ENCODE measurements around the gene DDIT3. TPM values are rescaled to one million over a fixed set of nuclear protein-coding genes. Genes with fewer than 3 reads are reported as not detected.

DDIT3 gene, protein sequence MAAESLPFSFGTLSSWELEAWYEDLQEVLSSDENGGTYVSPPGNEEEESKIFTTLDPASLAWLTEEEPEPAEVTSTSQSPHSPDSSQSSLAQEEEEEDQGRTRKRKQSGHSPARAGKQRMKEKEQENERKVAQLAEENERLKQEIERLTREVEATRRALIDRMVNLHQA
- 20.7 TPM for total RNA-seq (ENCODE audit: insufficient read depth, low replicate concordance)

DNA sequence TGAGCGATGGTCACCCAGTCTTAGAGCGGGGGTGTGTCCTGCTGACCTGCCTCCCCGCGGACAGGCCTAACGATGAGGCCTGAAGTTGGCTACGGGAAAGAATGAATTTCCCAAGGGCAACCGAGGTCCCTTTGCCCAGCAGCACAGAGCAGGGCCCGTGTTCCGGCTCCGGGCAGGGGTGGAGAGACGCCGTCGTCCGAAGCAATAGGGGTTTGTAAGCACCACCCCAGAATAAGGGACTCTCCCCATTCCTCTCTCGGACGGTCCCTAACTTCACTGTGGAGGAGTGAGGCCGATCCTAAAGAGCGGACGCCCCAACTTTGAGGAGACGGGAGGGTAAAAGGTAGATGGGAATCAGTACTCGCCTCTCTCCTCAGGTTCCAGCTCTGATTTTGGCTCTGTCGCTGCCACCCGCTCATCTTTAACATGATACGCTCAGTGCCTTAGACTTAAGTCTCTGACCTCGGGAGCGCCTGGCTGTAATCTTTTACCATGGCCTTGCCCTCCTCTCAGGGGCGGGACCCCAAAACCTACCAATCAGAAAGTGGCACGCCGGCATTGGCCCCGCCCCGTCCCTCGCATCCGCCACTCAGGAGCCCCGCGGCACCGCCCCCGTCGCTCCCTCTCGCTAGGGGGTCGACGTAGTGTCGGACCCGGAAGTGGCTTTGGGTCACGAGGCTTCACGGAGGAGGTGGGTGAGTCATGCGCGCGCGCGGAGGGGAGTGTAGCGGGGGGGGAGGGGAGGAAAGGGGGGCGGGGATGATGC lies at the start of gene DDIT3:
DDIT3 (minus strand) TSS at position 462 of the 766 bp plus-strand sequence. CDS start 3,108 bp downstream, outside the sequence.
- DNase-seq (ENCODE audit: low spot score), result peak; percentile 99

DNA sequence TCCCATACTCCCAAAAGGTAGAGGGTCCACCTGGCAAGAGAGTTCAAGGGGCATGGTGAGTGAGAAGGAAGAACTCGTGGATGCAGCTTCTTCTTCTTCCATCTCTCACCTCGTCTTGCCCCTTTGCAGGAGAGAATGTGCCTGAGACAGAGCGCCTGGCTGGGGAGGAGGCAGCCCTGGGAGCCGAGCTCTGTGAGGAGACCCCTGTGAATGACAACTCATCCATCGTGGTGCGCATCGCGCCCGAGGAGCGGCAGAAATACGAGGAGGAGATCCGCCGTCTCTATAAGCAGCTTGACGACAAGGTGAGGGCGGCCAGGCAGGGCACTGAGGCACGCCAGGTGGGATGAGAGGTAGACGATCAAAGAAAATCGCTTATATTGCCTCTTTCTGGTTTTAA lies 49.5 kb upstream of the DDIT3 start:
- DNase-seq (ENCODE audit: low spot score), result no peak

DNA sequence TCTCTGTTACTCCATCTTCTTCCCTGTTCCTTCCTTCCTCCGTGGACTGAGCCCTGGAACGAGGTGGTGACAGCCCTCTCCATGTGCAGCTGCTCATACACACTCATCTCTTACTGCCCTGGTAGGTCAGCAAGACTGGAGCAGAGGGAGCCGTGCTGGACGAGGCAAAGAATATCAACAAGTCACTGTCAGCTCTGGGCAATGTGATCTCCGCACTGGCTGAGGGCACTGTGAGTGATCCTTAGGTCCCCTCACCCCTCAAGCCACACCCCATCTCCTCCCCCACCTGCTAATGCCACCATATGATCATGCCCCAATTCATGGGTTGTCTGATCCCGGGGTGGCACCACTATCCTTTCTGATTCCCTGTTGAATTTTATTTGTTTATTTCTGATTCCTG lies 48.5 kb upstream of the DDIT3 start:
- DNase-seq (ENCODE audit: low spot score), result no peak

- no peak for DNase-seq (ENCODE audit: low spot score)
These were observed 43.9 kb upstream of the DDIT3 start for GRCh38 chr12:57564178-57564740.

GRCh38 chr12:57563358-57563757 lies 43.0 kb upstream of the DDIT3 start:
- DNase-seq (ENCODE audit: low spot score), result no peak

DNA sequence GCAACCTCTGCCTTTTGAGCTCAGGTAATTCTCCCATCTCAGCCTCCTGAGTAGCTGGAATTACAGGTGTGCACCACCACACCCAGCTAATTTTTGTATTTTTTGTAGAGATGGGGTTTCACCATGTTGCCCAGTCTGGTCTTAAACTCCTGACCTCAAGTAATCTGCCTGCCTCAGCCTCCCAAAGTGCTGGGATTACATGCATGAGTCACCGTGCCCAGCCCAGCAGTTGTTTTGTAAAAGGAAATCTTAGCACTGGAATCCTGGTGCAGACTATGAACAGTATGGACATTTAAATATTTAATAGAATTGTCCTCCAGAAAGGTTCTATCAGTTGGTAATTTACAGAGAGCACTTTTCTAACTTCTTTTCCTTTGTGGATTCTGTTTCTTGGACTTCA lies 40.8 kb upstream of the DDIT3 start:
- DNase-seq (ENCODE audit: low spot score), result peak; percentile 31

- no peak for DNase-seq (ENCODE audit: low spot score)
These were observed 40.2 kb upstream of the DDIT3 start for GRCh38 chr12:57560516-57560915.

DNA sequence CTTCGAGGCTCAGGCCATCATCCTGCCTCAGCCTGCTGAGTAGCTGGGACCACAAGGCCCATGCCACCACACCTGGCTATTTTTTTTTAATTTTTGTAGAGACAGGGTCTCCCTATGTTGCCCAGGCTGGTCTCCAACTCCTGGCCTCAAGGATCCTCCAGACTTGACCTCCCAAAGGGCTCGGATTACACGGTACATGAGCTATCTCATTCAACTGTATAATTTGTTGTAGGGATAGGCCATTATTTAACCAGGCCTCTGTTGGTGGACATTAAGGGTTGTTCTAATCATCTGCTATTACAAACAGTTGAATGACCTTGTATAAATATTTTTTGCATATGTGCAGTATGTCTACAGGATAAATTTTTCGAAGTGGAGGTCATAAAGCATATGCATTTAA lies 38.5 kb upstream of the DDIT3 start:
- no peak for DNase-seq (ENCODE audit: low spot score)

DNA sequence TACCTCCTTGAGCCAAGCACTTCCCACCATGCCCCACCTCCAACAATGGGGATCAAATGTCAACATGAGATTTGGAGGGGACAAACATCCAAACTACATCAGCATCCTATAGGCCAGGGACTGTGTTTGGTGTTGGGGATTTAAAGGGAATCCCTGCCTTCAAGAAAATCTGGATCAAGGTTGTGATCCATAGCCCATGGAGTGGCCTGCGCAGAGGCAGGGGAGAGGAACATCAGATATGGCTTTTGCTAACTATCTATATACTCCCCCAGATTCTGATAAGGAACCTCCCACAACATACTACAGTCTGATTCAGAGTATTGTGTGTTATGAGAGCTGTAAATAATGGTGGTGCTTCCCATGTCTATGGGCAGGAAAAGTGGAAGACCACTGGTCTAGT lies 34.6 kb upstream of the DDIT3 start:
- DNase-seq (ENCODE audit: low spot score), result no peak

DNA sequence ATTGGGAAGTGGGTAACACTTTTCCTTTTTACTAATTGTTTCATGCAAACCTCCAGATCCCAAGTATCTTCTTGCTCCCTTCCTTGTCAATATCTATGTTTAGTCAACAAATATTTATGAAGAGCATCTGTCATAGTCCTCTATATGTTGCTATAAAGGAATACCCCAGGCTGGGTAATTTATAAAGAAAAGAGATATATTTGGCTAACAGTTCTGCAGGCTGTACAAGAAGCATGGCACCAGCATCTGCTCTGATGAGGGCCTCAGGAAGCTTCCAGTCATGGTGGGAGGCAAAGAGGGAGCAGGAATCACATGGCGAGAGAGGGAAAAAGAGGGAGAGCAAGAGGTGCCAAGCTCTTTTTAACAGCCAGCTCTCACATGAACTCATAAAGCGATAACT lies 34.1 kb upstream of the DDIT3 start:
- DNase-seq (ENCODE audit: low spot score), result no peak

GRCh38 chr12:57553343-57554202 lies 33.3 kb upstream of the DDIT3 start:
- DNase-seq (ENCODE audit: low spot score), result no peak

- no peak for DNase-seq (ENCODE audit: low spot score)
These were observed 32.6 kb upstream of the DDIT3 start for GRCh38 chr12:57552835-57553313.

DNA sequence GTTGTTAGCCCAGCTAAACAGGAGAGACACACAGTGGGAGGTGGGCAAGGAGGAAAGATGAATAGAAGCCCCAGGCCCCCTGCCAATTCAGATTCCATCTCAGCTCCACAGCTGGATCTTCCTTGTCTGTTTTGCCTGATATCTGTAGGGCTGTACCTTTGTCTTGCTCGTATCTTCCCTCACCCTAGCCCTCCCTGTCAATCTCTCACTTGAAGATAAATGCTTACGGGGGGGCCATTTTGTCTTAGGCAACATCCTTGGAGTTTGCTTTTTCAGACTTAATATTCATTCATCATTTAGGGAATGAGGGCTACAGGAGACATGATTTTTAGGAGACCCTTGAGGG lies 32.0 kb upstream of the DDIT3 start:
- DNase-seq (ENCODE audit: low spot score), result no peak

DNA sequence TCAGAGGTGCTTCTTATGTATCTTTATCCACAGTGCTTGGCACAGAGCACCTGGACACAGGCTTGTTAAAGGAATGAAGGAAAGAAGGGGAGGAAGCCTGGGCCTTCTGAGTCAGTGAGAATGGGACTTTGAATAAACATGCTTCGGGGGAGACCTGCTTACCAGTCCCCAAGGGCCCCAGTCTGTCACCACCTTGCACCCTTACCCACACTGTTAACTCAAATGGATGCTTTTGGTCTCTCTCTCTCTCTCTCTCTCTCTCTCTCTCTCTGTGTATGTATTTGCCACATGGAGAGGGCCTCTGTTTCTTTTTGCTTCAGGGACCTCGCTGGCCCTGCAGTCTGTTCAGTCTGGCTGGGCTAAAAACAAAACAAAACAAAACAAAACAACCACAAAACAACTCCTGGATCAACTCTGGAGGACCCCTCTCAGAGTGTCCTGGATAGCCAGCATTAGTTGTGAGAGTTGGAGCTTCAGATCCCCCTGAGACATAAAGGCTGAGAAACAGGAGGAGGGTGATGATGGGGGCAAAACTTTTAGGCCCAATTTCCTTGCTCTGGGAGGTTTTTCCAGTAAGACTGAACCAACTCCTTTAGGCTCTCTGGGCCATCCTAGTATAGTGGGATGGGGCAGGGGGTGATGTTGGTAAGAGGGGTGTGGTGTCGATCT lies 31.5 kb upstream of the DDIT3 start:
- no peak for DNase-seq (ENCODE audit: low spot score)

DNA sequence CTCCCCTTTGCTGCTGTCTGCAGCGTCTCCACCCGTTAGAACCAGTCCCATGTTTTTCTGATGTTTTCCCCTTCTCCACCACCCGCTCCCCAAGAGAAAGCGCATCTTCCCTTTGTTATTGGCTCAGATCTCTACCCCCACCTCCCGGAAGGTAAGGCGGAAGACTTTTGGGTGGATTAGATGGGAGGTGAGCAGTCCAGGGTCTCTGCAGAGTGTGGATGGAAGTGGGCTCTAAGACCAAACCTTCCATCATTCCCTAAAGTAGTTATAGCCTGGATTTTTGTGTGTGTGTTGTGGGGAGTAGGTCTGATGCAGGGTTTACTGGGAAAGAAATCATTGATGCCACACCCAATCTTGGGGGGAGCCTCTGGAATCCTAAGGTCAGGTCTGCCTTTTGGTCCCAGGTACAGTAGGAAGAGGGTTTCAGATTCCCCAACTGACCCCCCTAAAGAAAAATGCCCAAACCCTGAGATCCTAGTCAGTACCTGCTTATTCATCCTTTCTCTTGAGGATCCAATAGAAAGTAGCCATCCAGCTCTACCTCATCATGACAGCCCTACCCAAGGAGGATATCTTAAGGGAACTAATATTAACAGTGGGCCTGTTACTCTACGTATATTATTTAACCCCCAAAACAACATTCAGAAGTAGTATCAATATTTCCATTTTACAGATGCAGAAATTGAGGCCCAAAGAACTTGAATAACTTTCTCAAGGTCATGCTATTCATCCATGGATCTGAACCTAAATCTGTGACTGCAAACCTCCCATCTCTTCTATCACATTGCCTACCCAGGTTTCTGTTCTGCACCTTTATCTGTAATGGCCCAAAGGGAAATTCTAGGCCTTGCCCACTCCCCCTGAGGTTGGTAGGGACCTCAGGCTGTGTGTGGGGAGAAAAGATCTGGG lies 30.6 kb upstream of the DDIT3 start:
- no peak for DNase-seq (ENCODE audit: low spot score)

- no peak for DNase-seq (ENCODE audit: low spot score)
These were observed 29.8 kb upstream of the DDIT3 start, which contains the start of gene KIF5A for GRCh38 chr12:57549909-57550640. KIF5A (plus strand) TSS chr12:57550044; CDS start chr12:57550272, 228 bp downstream.

DNA sequence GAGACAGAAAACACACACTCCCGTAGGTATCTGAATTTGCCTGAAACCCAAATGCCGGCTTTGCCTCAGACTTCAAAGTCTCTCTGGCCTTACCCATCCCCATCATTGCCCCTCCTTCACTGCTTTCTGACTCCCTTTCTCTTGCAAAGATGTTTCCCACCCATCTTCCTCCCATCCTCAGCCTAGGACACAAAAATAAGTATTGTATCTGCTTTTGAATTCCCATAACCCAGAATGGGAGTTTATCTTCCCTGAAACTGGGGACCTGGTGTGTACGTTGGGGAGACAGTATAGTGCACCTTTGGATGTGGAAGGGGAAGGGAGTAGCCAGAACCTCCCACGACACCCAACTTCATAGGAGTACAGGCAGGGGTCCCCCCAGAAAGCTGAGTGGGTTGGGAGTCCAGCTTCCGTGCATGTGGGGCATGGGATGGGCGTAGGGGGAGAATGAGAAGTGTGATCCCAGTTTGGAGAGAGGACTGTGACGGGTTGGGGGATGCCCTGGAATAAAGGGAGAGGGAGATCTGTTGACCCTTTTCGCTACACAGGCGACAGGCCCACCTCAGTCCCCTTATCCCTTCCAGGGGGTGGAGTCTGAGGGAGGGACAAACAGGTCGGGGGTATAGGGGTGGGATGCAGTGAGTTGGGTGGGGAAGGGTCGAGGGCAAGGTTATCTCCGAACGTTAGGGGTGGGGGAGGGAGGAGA lies 29.0 kb upstream of the DDIT3 start:
- no peak for DNase-seq (ENCODE audit: low spot score)

- no peak for DNase-seq (ENCODE audit: low spot score)
These were observed 28.2 kb upstream of the DDIT3 start for GRCh38 chr12:57548488-57548887.

GRCh38 chr12:57548013-57548315 lies 27.6 kb upstream of the DDIT3 start:
- DNase-seq (ENCODE audit: low spot score), result no peak

Data from umbilical cord (tissue), 2 donors.